ENCODE data around the gene ATP6V0A1.

- no peak for TF ChIP-seq POLR2AphosphoS5 (IDR thresholded peaks at IDR 0.05)
- TF ChIP-seq CTCF (IDR thresholded peaks at IDR 0.05), result no peak
- no peak for TF ChIP-seq POLR2A (IDR thresholded peaks at IDR 0.05)
Measured at GRCh38 chr17:42537826-42538451, 79.3 kb downstream of the ATP6V0A1 start.
